ENCODE measurements around the gene ANO2.
"Not testable (repeated sequence)": the region's sequence is repeated elsewhere in the genome, so short reads cannot be mapped to it uniquely, and the experiment has no call there.

Gene ANO2

DNA sequence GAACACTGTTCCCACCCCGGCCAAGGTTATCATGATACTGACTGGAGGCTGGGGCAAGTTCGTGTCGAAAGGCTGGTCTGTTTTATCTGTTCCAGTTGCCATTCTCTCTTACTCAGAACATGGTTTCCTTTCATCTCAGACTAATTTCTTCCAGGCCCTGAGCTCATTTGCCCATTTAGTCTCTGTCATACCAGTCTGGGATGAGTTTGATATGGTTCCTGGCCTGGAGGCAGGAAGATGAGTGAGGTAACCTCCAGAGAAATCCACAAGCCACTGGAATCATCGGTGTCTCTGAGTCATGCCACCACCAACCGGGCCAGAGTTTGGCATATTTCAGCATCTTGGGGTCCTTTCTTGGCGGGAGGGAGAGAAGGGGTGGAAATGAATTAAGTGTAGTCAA lies 398.4 kb downstream of the ANO2 start:
- H3K4me3 ChIP-seq (ENCODE audit: low read depth, low read length), result no peak overlapping the region
- TF ChIP-seq, protein P1, sequence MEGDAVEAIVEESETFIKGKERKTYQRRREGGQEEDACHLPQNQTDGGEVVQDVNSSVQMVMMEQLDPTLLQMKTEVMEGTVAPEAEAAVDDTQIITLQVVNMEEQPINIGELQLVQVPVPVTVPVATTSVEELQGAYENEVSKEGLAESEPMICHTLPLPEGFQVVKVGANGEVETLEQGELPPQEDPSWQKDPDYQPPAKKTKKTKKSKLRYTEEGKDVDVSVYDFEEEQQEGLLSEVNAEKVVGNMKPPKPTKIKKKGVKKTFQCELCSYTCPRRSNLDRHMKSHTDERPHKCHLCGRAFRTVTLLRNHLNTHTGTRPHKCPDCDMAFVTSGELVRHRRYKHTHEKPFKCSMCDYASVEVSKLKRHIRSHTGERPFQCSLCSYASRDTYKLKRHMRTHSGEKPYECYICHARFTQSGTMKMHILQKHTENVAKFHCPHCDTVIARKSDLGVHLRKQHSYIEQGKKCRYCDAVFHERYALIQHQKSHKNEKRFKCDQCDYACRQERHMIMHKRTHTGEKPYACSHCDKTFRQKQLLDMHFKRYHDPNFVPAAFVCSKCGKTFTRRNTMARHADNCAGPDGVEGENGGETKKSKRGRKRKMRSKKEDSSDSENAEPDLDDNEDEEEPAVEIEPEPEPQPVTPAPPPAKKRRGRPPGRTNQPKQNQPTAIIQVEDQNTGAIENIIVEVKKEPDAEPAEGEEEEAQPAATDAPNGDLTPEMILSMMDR (IDR thresholded peaks at IDR 0.05; ENCODE audit: low read depth, low read length), result no peak

DNA sequence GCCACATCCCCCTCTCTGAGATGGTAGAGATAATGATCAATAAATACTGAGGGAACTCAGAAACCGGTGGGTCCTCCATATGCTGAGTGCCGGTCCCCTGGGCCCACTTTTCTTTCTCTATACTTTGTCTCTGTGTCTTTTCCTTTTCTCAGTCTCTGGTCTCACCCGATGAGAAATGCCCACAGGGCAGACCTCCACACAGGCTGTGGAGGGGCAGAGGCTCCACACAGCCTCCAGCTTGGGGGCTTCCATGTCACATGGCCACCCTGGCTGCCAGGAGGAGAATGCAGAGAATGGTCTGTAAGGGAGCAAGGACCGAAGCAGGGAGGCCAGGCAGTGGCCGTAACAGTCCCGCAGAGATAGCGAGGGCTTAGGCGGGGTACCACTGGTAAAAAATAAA lies 407.3 kb downstream of the ANO2 start:
- H3K4me3 ChIP-seq (ENCODE audit: low read depth, low read length), result no peak overlapping the region
- TF ChIP-seq, protein P1 (IDR thresholded peaks at IDR 0.05; ENCODE audit: low read depth, low read length), result no peak

DNA sequence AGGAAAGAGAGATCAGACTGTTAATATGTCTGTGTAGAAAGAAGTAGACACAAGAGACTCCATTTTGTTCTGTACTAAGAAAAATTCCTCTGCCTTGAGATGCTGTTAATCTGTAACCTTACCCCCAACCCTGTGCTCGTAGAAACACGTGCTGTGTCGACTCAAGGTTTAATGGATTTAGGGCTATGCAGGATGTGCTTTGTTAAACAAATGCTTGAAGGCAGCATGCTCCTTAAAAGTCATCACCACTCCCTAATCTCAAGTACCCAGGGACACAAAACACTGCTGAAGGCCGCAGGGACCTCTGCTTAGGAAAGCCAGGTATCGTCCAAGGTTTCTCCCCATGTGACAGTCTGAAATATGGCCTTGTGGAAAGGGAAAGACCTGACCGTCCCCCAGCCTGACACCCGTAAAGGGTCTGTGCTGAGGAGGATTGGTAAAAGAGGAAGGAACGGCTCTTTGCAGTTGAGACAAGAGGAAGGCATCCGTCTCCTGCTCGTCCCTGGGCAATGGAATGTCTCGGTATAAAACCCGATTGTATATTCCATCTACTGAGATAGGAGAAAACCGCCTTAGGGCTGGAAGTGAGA lies 407.9 kb downstream of the ANO2 start:
- not testable (repeated sequence) for H3K4me3 ChIP-seq (ENCODE audit: low read depth, low read length)

DNA sequence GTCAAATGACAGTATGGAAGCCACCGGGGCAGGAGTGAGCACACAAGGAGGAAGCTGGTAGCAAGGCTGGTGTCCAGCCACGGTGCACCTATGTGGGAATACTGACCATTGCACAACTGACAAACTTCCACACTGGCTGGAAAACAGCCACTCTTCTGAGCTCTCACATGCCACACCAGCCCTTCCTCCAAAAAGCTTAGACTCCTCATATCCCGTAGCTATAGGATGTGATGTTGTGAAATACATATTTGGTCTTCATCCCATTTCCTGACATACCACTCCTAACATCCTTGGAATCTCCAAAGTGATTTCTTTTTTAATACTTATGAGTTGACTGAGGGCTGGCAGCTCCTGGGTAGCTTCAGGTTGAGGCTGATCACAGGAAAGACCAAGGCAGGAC lies 409.5 kb downstream of the ANO2 start:
- TF ChIP-seq, protein P1 (IDR thresholded peaks at IDR 0.05; ENCODE audit: low read depth, low read length), result no peak
- no peak overlapping the region for H3K4me3 ChIP-seq (ENCODE audit: low read depth, low read length)

DNA sequence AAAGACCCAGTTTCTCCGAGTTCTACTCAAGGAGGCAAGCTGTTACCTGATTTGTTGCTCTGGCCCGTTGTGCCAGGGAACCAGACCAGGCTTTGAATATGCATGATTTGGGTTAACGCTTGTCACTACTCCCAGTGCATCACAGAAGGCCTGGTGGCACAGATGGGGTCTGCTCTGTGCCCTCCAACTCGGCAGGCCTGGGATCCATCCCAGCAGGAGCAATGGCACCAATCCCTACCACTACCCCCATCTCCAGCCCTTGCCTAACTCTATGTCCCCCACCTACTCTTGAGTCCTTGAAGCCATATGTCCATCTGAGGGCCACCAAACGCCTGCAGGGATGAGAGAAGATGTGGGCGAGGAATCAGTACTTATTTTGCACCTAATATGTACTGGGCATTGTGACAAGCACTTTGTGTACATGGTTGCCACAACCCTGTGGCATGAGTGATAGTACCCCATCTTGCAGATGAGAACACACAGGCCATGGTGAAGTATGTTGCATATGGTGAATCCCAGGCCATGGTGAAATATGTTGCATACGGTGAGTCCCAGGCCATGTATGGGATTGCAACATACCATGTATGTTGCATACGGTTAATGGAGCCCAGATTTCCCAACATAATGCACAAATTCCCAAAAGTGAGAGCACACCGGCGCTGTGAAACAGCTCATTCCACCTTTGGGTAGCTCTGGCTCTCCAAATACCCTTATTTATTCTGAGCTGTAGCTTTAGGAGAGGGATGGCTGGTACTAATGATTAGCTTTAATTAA lies 410.4 kb downstream of the ANO2 start:
- H3K4me3 ChIP-seq (ENCODE audit: low read depth, low read length), result no peak overlapping the region
- TF ChIP-seq, protein P1 (IDR thresholded peaks at IDR 0.05; ENCODE audit: low read depth, low read length), result no peak

- TF ChIP-seq, protein P1 (IDR thresholded peaks at IDR 0.05; ENCODE audit: low read depth, low read length), result no peak
- H3K4me3 ChIP-seq (ENCODE audit: low read depth, low read length), result no peak overlapping the region
These were observed 411.7 kb downstream of the ANO2 start for GRCh38 chr12:5533368-5533767.

DNA sequence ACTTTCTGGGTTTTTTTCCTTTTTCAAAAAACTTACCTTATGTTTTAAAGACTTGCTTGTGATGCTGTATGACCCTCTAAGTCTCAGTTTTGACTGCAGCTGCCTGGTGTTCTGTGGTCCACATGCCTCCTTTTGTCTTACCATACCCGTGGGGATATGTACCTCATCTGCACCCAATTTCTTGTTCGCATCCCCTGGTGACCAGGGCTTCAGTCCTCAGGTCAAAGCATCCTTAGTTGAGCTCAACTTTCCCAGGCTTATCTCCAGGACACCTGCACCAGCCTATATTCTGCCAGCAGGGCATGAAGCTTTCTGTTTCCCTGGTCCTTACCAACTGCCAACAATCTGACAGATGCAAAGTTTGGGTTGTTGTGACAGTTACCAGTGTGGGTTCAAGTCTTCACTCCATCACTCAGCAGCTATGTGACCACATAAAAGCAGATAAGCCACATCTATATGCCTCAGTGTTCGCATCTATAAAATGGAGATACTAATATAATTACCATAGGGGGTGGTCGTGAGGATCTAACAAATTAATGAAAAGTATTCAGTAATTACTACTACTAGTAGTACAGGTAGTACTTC lies 419.2 kb downstream of the ANO2 start:
- TF ChIP-seq, protein P1 (IDR thresholded peaks at IDR 0.05; ENCODE audit: low read depth, low read length), result no peak

More for the DNA sequence above, 419.2 kb downstream of the ANO2 start:
- no peak overlapping the region for H3K4me3 ChIP-seq (ENCODE audit: low read depth, low read length)
